ENCODE data around the gene SLC29A3. TPM values are rescaled to one million over a fixed set of nuclear protein-coding genes. Genes with fewer than 3 reads are reported as not detected.
"Not testable (repeated sequence)": the region's sequence is repeated elsewhere in the genome, so short reads cannot be mapped to it uniquely, and the experiment has no call there.

Gene SLC29A3
- total and polyA plus RNA-seq, 2 donors (not counting 1 experiment from before 2014, with no cell fraction given): 0.90 to 2.3 TPM

DNA sequence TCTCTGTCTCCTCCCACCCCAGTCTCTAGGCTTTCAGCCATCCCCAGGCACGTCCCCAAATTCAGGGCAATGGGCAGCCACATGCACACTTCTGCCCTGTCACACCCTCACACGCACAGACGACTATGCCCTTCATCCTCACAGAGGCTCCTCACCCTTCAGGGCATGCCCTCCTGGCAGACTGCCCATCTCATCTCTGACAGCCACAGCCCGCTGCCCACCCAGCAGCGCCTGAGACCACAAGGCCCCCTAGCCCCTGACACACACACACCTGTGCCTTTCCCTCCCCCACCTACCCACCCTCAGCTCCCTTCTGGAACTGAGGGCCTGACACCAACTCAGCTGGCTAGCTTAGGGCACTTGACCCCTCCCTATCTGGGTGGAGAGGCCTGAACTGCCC, 23.0 kb upstream of the SLC29A3 start:
- no peak for DNase-seq (ENCODE audit: low read depth in 2 of 2)
- Histone ChIP-seq H3K79me2 (ENCODE audit: control insufficient read depth, insufficient read depth, low read length) (no peaks in the 10 kb centered on the region), H3K4me1 (ENCODE audit: control insufficient read depth, extremely low read depth, insufficient read depth, low read length) (no peaks in the 10 kb centered on the region), H3K9ac (ENCODE audit: insufficient read depth, low read length) (no peak overlapping the region), H3K4me2 (ENCODE audit: extremely low read depth, insufficient read depth, low read length) (no peak overlapping the region), H4K20me1 (ENCODE audit: control insufficient read depth, extremely low read depth, insufficient read depth, low read length) (no peaks in the 10 kb centered on the region), H2AFZ (ENCODE audit: low read length) (no peak overlapping the region), H3K27me3 (ENCODE audit: control insufficient read depth, insufficient read depth, low read length) (no peaks in the 10 kb centered on the region), H3K36me3 (ENCODE audit: control insufficient read depth, insufficient read depth, low read length) (no peaks in the 10 kb centered on the region), H3K27ac (ENCODE audit: insufficient read depth, low read length) (no peak overlapping the region), H3K4me3 (replicated peaks in 1 of 4; ENCODE audit: control extremely low read depth in 1 of 4, insufficient read depth in 1 of 4, low read depth in 3 of 4, low read length in 4 of 4) (no peak overlapping the region), H3K9me3 (ENCODE audit: control insufficient read depth, insufficient read depth, low read depth, low read length) (no peaks in the 10 kb centered on the region)
- TF ChIP-seq, protein P1, sequence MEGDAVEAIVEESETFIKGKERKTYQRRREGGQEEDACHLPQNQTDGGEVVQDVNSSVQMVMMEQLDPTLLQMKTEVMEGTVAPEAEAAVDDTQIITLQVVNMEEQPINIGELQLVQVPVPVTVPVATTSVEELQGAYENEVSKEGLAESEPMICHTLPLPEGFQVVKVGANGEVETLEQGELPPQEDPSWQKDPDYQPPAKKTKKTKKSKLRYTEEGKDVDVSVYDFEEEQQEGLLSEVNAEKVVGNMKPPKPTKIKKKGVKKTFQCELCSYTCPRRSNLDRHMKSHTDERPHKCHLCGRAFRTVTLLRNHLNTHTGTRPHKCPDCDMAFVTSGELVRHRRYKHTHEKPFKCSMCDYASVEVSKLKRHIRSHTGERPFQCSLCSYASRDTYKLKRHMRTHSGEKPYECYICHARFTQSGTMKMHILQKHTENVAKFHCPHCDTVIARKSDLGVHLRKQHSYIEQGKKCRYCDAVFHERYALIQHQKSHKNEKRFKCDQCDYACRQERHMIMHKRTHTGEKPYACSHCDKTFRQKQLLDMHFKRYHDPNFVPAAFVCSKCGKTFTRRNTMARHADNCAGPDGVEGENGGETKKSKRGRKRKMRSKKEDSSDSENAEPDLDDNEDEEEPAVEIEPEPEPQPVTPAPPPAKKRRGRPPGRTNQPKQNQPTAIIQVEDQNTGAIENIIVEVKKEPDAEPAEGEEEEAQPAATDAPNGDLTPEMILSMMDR (conservative IDR thresholded peaks at IDR 0.05 in 1 of 2, IDR thresholded peaks at IDR 0.05 in 1 of 2; ENCODE audit: low read depth in 1 of 2, low read length in 2 of 2): no peak
- TF ChIP-seq EZH2 (IDR thresholded peaks at IDR 0.05; ENCODE audit: low read length, missing control alignments): no peak

DNA sequence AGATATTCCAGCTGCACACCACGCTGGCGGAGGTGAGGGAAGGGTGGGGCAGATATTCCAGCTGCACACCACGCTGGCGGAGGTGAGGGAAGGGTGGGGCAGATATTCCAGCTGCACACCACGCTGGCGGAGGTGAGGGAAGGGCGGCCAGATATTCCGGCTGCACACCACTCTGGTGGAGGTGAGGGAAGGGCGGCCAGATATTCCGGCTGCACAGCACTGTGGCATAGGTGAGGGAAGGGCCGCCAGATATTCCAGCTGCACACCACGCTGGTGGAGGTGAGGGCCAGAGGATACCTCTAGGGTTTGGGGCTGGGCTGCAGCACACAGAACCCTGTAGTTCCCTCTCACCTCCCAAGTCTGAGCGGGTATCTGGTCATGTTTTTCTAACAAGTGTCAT, 22.2 kb upstream of the SLC29A3 start:
- H2AFZ ChIP-seq (ENCODE audit: low read length); H3K36me3 ChIP-seq (ENCODE audit: control insufficient read depth, insufficient read depth, low read length): not testable (repeated sequence)

DNA sequence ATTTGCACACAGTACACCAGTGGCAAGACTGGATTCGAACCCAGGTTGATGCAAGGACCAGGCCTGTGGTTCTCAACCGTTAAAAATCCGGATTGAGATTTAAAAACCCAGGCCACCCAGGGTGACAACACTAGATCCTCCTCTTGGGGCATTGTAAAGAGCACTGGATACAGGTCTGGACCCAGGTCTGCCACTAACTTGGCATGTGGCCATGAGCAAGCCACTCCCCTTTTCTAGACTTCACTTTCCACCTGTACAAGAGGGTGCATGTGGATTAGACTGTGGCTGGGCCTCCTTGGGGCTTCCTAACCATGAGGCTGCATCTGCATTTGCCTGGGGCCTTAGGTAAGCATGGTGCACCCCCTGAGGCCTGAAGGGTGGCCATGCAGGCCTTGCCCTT, 21.7 kb upstream of the SLC29A3 start:
- Histone ChIP-seq H3K9me3 (ENCODE audit: control insufficient read depth, insufficient read depth, low read depth, low read length) (no peaks in the 10 kb centered on the region), H3K4me1 (ENCODE audit: control insufficient read depth, extremely low read depth, insufficient read depth, low read length) (no peaks in the 10 kb centered on the region), H3K36me3 (ENCODE audit: control insufficient read depth, insufficient read depth, low read length) (no peaks in the 10 kb centered on the region), H3K27me3 (ENCODE audit: control insufficient read depth, insufficient read depth, low read length) (no peaks in the 10 kb centered on the region), H3K4me2 (ENCODE audit: extremely low read depth, insufficient read depth, low read length) (no peak overlapping the region), H4K20me1 (ENCODE audit: control insufficient read depth, extremely low read depth, insufficient read depth, low read length) (no peaks in the 10 kb centered on the region), H3K9ac (ENCODE audit: insufficient read depth, low read length) (no peak overlapping the region), H3K79me2 (ENCODE audit: control insufficient read depth, insufficient read depth, low read length) (no peaks in the 10 kb centered on the region), H2AFZ (ENCODE audit: low read length) (no peak overlapping the region), H3K27ac (ENCODE audit: insufficient read depth, low read length) (no peak overlapping the region), H3K4me3 (replicated peaks in 1 of 4; ENCODE audit: control extremely low read depth in 1 of 4, insufficient read depth in 1 of 4, low read depth in 3 of 4, low read length in 4 of 4) (no peak overlapping the region)
- DNase-seq (ENCODE audit: low read depth in 2 of 2): no peak
- TF ChIP-seq, protein P1 (conservative IDR thresholded peaks at IDR 0.05 in 1 of 2, IDR thresholded peaks at IDR 0.05 in 1 of 2; ENCODE audit: low read depth in 1 of 2, low read length in 2 of 2): no peak
- TF ChIP-seq EZH2 (IDR thresholded peaks at IDR 0.05; ENCODE audit: low read length, missing control alignments): no peak

More for the DNA sequence above, 22.2 kb upstream of the SLC29A3 start:
- not testable (repeated sequence) for DNase-seq (ENCODE audit: low read depth in 2 of 2); H3K79me2 ChIP-seq (ENCODE audit: control insufficient read depth, insufficient read depth, low read length); H3K4me2 ChIP-seq (ENCODE audit: extremely low read depth, insufficient read depth, low read length); H3K9ac ChIP-seq (ENCODE audit: insufficient read depth, low read length); H3K9me3 ChIP-seq (ENCODE audit: control insufficient read depth, insufficient read depth, low read depth, low read length); H3K4me1 ChIP-seq (ENCODE audit: control insufficient read depth, extremely low read depth, insufficient read depth, low read length); H3K4me3 ChIP-seq (replicated peaks in 1 of 4; ENCODE audit: control extremely low read depth in 1 of 4, insufficient read depth in 1 of 4, low read depth in 3 of 4, low read length in 4 of 4); H4K20me1 ChIP-seq (ENCODE audit: control insufficient read depth, extremely low read depth, insufficient read depth, low read length); H3K27ac ChIP-seq (ENCODE audit: insufficient read depth, low read length); H3K27me3 ChIP-seq (ENCODE audit: control insufficient read depth, insufficient read depth, low read length)
